GM21825 (cell line): ENCODE results near the gene EPHB4.
"Not testable (repeated sequence)": the region's sequence is repeated elsewhere in the genome, so short reads cannot be mapped to it uniquely, and the experiment has no call there.

Experiments
- ATAC-seq: cut with Tn5 transposase; IDR thresholded peaks from one replicate; pipeline ENCODE4 v1.9.1; 2021; ENCODE audit warnings: mild to moderate bottlenecking, moderate library complexity; ENCODE audit not compliant: unreplicated experiment

The EPHB4 gene

GRCh38 chr7:100854899-100855298, 27.6 kb upstream of the EPHB4 start:
- not testable (repeated sequence) for ATAC-seq

- no peak for ATAC-seq
These were observed 27.0 kb upstream of the EPHB4 start for GRCh38 chr7:100854146-100854895.

GRCh38 chr7:100852048-100852872, 24.9 kb upstream of the EPHB4 start, which contains the start of gene SLC12A9:
SLC12A9 (plus strand) TSS chr7:100852713; CDS start chr7:100854198, 1,485 bp downstream.
- peak; percentile 89 for ATAC-seq

- no peak for ATAC-seq
These were observed 20.0 kb upstream of the EPHB4 start for GRCh38 chr7:100847360-100847759.

GRCh38 chr7:100840470-100841100, 13.3 kb upstream of the EPHB4 start:
- no peak for ATAC-seq

- ATAC-seq: no peak
These were observed 12.0 kb upstream of the EPHB4 start for GRCh38 chr7:100839361-100839760.

- peak; percentile 92 for ATAC-seq
These were observed 9.9 kb upstream of the EPHB4 start for GRCh38 chr7:100837099-100837836.

- no peak for ATAC-seq
These were observed 9.4 kb upstream of the EPHB4 start for GRCh38 chr7:100836812-100837098.

GRCh38 chr7:100835903-100836811, 8.8 kb upstream of the EPHB4 start:
- ATAC-seq: no peak

GRCh38 chr7:100832281-100832633, 4.9 kb upstream of the EPHB4 start:
- ATAC-seq: no peak

GRCh38 chr7:100830396-100830795, 3.1 kb upstream of the EPHB4 start:
- ATAC-seq: no peak

GRCh38 chr7:100829150-100829716, 1.9 kb upstream of the EPHB4 start:
- no peak for ATAC-seq

- no peak for ATAC-seq
These were observed 601 bp downstream of the EPHB4 start for GRCh38 chr7:100826514-100827329.

GRCh38 chr7:100825751-100826513, 1.4 kb downstream of the EPHB4 start:
- ATAC-seq: no peak

GRCh38 chr7:100825215-100825671, 2.1 kb downstream of the EPHB4 start:
- no peak for ATAC-seq

- no peak for ATAC-seq
These were observed 2.7 kb downstream of the EPHB4 start for GRCh38 chr7:100824499-100825214.

- no peak for ATAC-seq
These were observed 3.8 kb downstream of the EPHB4 start for GRCh38 chr7:100823534-100823933.
